GM23338 (cell line): ENCODE results near the gene KRT84. TPM values are rescaled to one million over a fixed set of nuclear protein-coding genes. Genes with fewer than 3 reads are reported as not detected.
A peak's percentile ranks its signal among the peaks of the same experiment; 100 is the strongest.

ENCODE experiments used
- ATAC-seq: fragments of 200-7000 bp; cut with Tn5 transposase; 3 replicates; pipeline ENCODE4 v1.9.1; 2020
- DNase-seq: peaks from one replicate; pipeline ENCODE4 v3.0.0-alpha.2; 2015; ENCODE audit warnings: low spot score
- H2AFZ ChIP-seq: fragments of 200-600 bp; sonication (generic); 2 replicates; pipeline ENCODE4 v1.8.0; 2016; ENCODE audit warnings: antibody characterized with exemption, mild to moderate bottlenecking, moderate library complexity
- H3F3A ChIP-seq: fragments of 200-600 bp; sonication (generic); replicated peaks from 2 replicates; pipeline ENCODE4 v1.8.0; 2017; ENCODE audit warnings: antibody characterized with exemption, mixed run types, low read depth
- H3K27ac ChIP-seq: fragments of 200-600 bp; sonication (generic); 2 replicates; pipeline ENCODE4 v1.6.1; 2016; ENCODE audit warnings: low read depth
- H3K27me3 ChIP-seq: fragments of 200-600 bp; sonication (generic); 2 replicates; pipeline ENCODE4 v1.8.0; 2016; ENCODE audit warnings: mild to moderate bottlenecking, mixed run types, moderate library complexity; ENCODE audit not compliant: insufficient read depth
- H3K36me3 ChIP-seq: fragments of 200-600 bp; sonication (generic); 2 replicates; pipeline ENCODE4 v1.8.0; 2016; ENCODE audit warnings: mild to moderate bottlenecking; ENCODE audit not compliant: insufficient read depth
- H3K4me1 ChIP-seq: fragments of 200-600 bp; sonication (generic); 2 replicates; pipeline ENCODE4 v1.8.0; 2016; ENCODE audit warnings: mild to moderate bottlenecking, moderate library complexity; ENCODE audit not compliant: insufficient read depth
- H3K4me2 ChIP-seq: fragments of 200-600 bp; sonication (generic); 2 replicates; pipeline ENCODE4 v1.7.1; 2017; ENCODE audit warnings: mixed run types
- H3K4me3 ChIP-seq: fragments of 200-600 bp; sonication (generic); 2 replicates; pipeline ENCODE4 v1.6.1; 2016; ENCODE audit warnings: mixed run types
- H3K79me2 ChIP-seq: fragments of 200-600 bp; sonication (generic); replicated peaks from 2 replicates; pipeline ENCODE4 v1.8.0; 2017; ENCODE audit warnings: mild to moderate bottlenecking; ENCODE audit not compliant: insufficient read depth
- H3K9me2 ChIP-seq: fragments of 200-600 bp; sonication (generic); 2 replicates; pipeline ENCODE4 v1.8.0; 2017; ENCODE audit not compliant: insufficient read depth
- H4K20me1 ChIP-seq: fragments of 200-600 bp; sonication (generic); replicated peaks from 2 replicates; pipeline ENCODE4 v1.8.0; 2017; ENCODE audit warnings: mild to moderate bottlenecking; ENCODE audit not compliant: insufficient read depth
- H3K27ac Mint-ChIP-seq: 2 replicates; pipeline ENCODE4 v1.8.0; 2020; ENCODE audit warnings: inconsistent platforms, mild to moderate bottlenecking, moderate library complexity, mixed read lengths
- H3K27me3 Mint-ChIP-seq: 3 replicates; pipeline ENCODE4 v1.8.0; 2022; ENCODE audit warnings: low read depth, mild to moderate bottlenecking, moderate library complexity, mixed read lengths, inconsistent platforms; ENCODE audit not compliant: insufficient read depth, poor library complexity
- H3K36me3 Mint-ChIP-seq: 3 replicates; pipeline ENCODE4 v1.8.0; 2021; ENCODE audit warnings: low read depth, mild to moderate bottlenecking, inconsistent platforms, moderate library complexity, mixed read lengths
- H3K4me1 Mint-ChIP-seq: 3 replicates; pipeline ENCODE4 v1.8.0; 2020; ENCODE audit warnings: mild to moderate bottlenecking, inconsistent platforms, mixed read lengths
- H3K4me3 Mint-ChIP-seq: 3 replicates; pipeline ENCODE4 v1.8.0; 2021; ENCODE audit warnings: moderate library complexity, mild to moderate bottlenecking, inconsistent platforms, mixed read lengths
- H3K9me3 Mint-ChIP-seq: 3 replicates; pipeline ENCODE4 v1.8.0; 2020; ENCODE audit warnings: moderate library complexity, mild to moderate bottlenecking, inconsistent platforms, mixed read lengths
- CTCF ChIP-seq, 2 experiments: fragments of 200-600 bp in 1 of 2; sonication (generic) in 1 of 2; conservative IDR thresholded peaks; 2 replicates each; pipeline versions ENCODE4 v1.5.1 to v1.6.1; 2016 to 2017; ENCODE audit warnings: antibody characterized with exemption in 2 of 2, low read depth in 2 of 2, mild to moderate bottlenecking in 2 of 2, moderate library complexity in 1 of 2
- ETS1 ChIP-seq: IDR thresholded peaks from 2 replicates; pipeline ENCODE4 v1.6.1; 2016; ENCODE audit warnings: antibody characterized with exemption
- EZH2 ChIP-seq: fragments of 200-600 bp; sonication (generic); IDR thresholded peaks from one replicate; pipeline ENCODE4 v1.8.0; 2017; ENCODE audit warnings: antibody characterized with exemption, mild to moderate bottlenecking, low read depth; ENCODE audit not compliant: unreplicated experiment
- EZH2phosphoT487 ChIP-seq: fragments of 200-600 bp; sonication (generic); IDR thresholded peaks from one replicate; pipeline ENCODE4 v1.8.1; 2018; ENCODE audit warnings: antibody characterized with exemption; ENCODE audit not compliant: unreplicated experiment
- REST ChIP-seq: IDR thresholded peaks from one replicate; pipeline ENCODE4 v1.6.1; 2018; ENCODE audit warnings: antibody characterized with exemption; ENCODE audit not compliant: unreplicated experiment
- ZNF331 ChIP-seq: fragments of 250-450 bp; sonication (Bioruptor Pico); IDR thresholded peaks from 2 replicates; pipeline ENCODE4 v1.5.0; 2020; ENCODE audit warnings: low read depth, mild to moderate bottlenecking, moderate library complexity
- polyA plus RNA-seq: library from polyadenylated mRNA; unstranded; fragments of >200 nt; fragmentation: Nextera tagmentation; extraction: Ambion mirVana; gene quantifications from 2 replicates; pipeline ENCODE4 v1.2.1, GENCODE V29; 2016
- total RNA-seq: library from RNA; depleted of rRNA; stranded (reverse); fragments of >200 nt; shearing (Covaris generic); gene quantifications from 2 replicates; pipeline ENCODE4 v1.2.3, GENCODE V29; 2014

Gene KRT84
- total and polyA plus RNA-seq, 2 experiments from 2014 or later, result not detected

- DNase-seq (no peak), ATAC-seq (no peak)
- H3K4me3 Mint-ChIP-seq, result no peak overlapping the region
- Histone ChIP-seq H3F3A (no peaks in the 10 kb centered on the region), H3K79me2 (no peaks in the 10 kb centered on the region), H3K9me2 (no peaks in the 10 kb centered on the region), H3K4me3 (no peak overlapping the region), H2AFZ (no peak overlapping the region), H3K27me3 (no peaks in the 10 kb centered on the region), H4K20me1 (no peaks in the 10 kb centered on the region), H3K4me1 (no peaks in the 10 kb centered on the region), H3K4me2 (no peak overlapping the region), H3K36me3 (no peaks in the 10 kb centered on the region), H3K27ac (no peak overlapping the region)
- TF ChIP-seq ZNF331 (CRISPR knock-in tag) (no peak), CTCF (conservative IDR thresholded peaks at IDR 0.05; ENCODE audit: low read depth in 2 of 2) (0 out of 4 replicates have a peak, but pooled peaks of 1 of the 2 experiments have one; percentile 15)
- peaks cover 18% of the 10 kb centered on the region for H3K9me3 Mint-ChIP-seq
- peaks cover 10% of the 10 kb centered on the region for H3K4me1 Mint-ChIP-seq
- H3K27me3 Mint-ChIP-seq, result peaks cover 2% of the 10 kb centered on the region
- H3K36me3 Mint-ChIP-seq, result peaks cover 7% of the 10 kb centered on the region
- H3K27ac Mint-ChIP-seq, result no peak overlapping the region
Observed at GRCh38 chr12:52404951-52405350, 19.5 kb upstream of the KRT84 start.

GRCh38 chr12:52403561-52403960 lies 18.1 kb upstream of the KRT84 start:
- TF ChIP-seq EZH2 (no peak), ZNF331 (CRISPR knock-in tag) (no peak), EZH2phosphoT487 (no peak), REST (no peak), ETS1 (no peak), CTCF (conservative IDR thresholded peaks at IDR 0.05; ENCODE audit: low read depth in 2 of 2) (no peak)
- no peaks in the 10 kb centered on the region for H3K27me3 ChIP-seq
- DNase-seq, result no peak
- Mint-ChIP-seq H3K9me3 (peaks cover 11% of the 10 kb centered on the region), H3K27me3 (no peaks in the 10 kb centered on the region), H3K4me1 (peaks cover 10% of the 10 kb centered on the region), H3K4me3 (no peak overlapping the region), H3K27ac (no peak overlapping the region), H3K36me3 (peaks cover 5% of the 10 kb centered on the region)
- H3K36me3 ChIP-seq, result no peaks in the 10 kb centered on the region
- H3F3A ChIP-seq, result no peaks in the 10 kb centered on the region
- ATAC-seq, result no peak
- no peaks in the 10 kb centered on the region for H3K79me2 ChIP-seq
- no peaks in the 10 kb centered on the region for H4K20me1 ChIP-seq
- no peak overlapping the region for H3K4me3 ChIP-seq
- no peaks in the 10 kb centered on the region for H3K9me2 ChIP-seq
- H3K4me2 ChIP-seq, result no peak overlapping the region
- no peaks in the 10 kb centered on the region for H3K4me1 ChIP-seq
- no peak overlapping the region for H3K27ac ChIP-seq
- H2AFZ ChIP-seq, result peak overlapping the region; percentile 4; the same call in 1 of the 2 replicates
